CD4-positive, alpha-beta T cell treated with Interleukin-12 subunit alpha and Interleukin-12 subunit beta, for 1 hour (primary cell): ENCODE results near the gene SFMBT2.
"Not testable (repeated sequence)": the region's sequence is repeated elsewhere in the genome, so short reads cannot be mapped to it uniquely, and the experiment has no call there.

ENCODE experiments used
- DNase-seq: peaks from one replicate; pipeline ENCODE4 v3.0.0-alpha.2; 2020

Gene SFMBT2

GRCh38 chr10:7317786-7318446, 92.9 kb downstream of the SFMBT2 start:
- DNase-seq: no peak

GRCh38 chr10:7316839-7317238, 94.0 kb downstream of the SFMBT2 start:
- DNase-seq: no peak

DNA sequence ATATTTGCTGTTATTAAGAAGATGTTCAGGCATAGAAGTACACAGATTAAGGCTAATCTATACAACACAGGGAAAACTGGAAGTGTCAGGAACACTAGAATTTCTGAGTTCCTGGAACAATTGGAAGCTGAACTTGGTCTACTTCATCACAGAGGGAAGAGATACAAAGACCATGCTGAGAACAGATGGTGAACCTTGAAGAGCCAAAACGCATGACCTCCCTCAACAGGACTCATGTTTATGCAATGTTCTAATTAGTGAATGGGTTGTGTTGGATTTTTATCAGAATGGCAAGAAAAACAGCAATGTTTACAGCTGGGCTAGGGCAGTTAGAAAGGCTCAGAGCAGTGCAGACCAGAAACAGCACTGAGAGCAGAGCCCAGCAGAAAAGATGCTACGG, 94.9 kb downstream of the SFMBT2 start:
- no peak for DNase-seq

DNA sequence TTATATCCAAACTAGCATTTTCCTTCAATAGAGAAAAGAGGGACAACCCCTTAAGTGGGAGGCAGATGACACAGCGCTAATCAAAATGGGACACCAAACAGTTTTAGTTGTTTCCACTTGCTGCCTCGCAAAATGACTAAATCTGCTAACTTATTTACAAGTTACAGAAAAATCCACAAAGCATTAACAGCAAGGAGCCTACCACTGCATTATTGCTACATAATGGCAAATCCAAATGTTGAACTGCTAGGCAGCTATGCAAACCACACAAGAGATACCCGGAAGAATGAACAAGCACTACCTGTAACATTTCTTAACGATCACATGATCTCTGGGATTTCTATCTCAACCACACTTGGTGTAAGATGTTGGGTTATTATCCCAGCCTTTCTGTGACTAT, 96.7 kb downstream of the SFMBT2 start:
- no peak for DNase-seq

- DNase-seq: no peak
Measured at GRCh38 chr10:7312488-7312857, 98.4 kb downstream of the SFMBT2 start.

- DNase-seq: not testable (repeated sequence)
Measured at GRCh38 chr10:7311850-7312487, 98.9 kb downstream of the SFMBT2 start.

DNA sequence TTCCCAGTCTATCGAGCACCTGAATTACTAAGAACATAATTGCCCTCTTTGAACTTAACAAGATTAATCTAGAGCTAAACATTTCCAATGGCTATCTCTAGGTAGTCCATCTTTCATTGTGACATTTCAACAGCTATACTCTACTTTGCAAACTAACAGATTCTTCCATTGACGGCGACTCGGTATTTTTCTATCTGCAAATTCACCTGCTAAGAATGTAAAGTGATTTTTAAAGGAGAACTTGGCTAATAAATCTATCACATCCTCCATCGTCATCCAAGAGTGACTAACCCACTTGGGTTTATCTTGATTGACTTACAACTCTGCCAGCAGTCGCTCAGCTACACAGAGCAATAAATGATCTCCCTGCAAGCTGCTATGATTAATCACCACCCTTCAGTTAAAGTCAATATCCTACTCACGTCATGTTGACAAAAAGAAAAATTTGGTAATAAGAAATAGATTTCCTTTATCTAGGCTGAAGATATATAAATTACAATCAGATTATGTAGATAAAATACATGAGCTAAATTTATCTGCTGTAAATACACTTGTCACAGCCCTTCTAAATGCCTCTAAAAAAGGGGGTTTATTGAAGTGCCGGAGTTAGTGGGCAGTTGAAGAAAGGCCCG, 99.5 kb downstream of the SFMBT2 start:
- DNase-seq: no peak

DNA sequence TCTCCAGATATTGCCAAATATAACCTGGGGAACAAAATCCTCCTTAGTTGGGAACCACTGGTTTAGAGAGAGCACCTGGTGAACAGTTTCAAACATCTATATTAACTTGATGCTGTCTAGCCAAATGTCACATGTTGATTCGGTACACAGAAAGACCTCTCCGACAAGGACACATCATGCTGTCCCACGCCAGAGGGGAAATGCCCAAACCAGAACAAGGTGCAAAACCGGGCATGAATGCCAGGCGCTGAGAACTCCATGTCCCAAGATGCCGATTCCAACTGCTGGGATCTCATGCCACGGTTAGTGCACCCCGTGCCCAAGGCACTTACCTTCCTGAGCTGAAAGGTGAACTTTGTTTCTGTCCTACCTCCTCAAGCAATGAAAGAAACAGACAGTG, 100.8 kb downstream of the SFMBT2 start:
- DNase-seq: no peak

GRCh38 chr10:7308826-7309225, 102.0 kb downstream of the SFMBT2 start:
- DNase-seq: no peak

DNA sequence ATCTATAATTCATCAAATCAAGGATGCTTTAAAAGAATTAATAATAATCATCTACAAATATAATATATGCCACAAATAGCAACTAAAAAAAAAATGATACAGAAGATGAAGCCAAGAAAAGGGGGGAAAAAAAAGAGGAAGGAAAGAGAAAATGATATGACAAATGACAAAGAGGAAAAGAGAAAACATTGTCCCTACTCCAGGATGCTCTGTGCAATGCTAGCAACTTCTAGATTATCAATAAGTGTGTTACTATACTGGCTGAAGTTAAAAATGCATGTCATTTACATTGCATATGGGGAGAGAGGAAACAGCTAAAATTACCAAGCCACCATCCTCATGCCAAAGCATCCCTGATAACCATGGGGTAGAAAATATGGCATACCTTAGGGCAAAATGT, 104.2 kb downstream of the SFMBT2 start:
- no peak for DNase-seq

DNA sequence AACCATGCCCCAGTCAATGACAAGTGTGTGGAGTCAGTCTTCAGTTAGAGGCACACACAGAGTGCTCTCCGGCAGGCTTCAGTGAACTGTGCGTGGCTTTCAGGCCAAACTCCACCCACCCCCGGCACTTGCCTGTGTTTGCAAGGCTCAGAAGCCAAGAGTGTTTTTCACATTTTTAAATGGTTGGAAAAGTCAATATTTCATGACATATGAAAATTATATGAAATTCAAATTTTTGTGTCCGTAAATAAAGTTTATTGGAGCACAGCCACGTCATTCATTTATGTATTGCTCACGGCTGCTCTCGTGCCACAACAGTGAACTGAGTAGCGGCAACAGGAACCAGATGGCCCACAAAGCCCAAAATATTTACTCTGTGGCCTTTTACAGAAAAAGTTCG, 104.7 kb downstream of the SFMBT2 start:
- no peak for DNase-seq

- no peak for DNase-seq
Measured at GRCh38 chr10:7305053-7305452, 105.8 kb downstream of the SFMBT2 start.

DNA sequence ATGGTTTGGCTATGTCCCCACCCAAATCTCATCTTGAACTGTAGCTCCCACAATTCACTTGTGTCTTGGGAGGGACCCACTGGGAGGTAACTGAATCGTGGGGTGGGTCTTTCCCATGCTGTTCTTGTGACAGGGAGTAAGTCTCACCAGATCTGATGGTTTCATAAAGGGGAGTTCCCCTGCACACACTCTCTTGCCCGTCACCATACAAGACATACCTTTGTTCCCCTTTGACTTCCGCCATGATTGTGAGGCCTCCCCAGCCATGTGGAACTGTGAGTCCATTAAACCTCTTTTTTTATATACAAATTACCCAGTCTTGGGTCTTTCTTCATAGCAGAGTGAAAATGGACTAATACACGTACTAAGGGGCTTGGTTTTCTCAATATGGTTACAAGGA, 106.7 kb downstream of the SFMBT2 start:
- no peak for DNase-seq

GRCh38 chr10:7302930-7303557, 107.8 kb downstream of the SFMBT2 start:
- no peak for DNase-seq

DNA sequence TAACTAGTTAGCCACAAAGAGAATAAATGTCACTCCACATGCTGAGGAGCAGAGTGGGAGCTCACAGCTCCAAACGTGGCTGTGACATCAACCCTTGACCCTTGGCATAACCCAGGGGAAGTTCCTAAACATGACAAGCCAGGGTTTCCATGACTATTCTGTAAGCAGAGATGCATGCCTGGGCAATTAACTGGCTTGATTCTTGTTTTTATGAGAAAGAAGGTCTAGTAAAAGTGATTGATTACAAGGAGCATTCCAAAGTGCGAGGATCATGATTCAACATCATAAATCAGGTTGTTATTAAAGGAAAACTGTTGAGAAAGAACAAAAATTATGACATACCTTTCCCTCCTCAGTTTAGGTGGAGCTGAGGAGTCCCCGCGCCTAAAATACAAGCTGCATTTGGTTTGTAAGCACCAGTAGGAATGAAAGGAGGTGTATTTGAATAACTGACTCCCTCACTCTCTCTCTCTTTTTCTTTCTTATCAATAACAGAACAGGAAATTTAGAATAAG, 108.4 kb downstream of the SFMBT2 start:
- DNase-seq: no peak

GRCh38 chr10:7301006-7301778, 109.6 kb downstream of the SFMBT2 start:
- DNase-seq: no peak

DNA sequence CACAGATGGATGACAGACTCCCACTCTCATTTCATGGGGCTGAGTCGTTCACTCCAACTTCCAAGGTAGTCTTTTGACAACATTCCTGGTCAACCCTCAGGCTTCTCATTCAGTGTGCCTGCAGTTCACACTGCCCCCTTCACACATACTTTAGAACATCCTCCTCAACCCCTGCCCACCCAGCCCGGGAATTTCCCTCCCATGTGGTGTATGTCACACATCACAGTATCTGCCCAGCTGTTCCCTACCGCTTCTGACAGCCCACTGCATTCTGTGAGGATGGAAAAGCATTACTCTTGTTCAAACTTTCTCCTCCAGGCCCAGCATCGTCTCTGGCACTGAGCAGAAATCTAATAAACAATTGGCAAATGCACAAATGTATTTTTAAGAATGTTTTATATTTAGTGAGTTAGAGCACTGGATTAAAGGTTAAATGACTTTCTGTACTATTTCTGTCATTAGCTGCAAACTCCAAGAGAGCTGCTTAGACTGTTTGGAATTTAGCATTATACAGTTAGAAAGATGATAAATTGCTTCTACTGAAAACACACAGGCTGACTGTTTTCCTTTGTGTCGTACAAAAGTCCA, 110.4 kb downstream of the SFMBT2 start:
- no peak for DNase-seq

- not testable (repeated sequence) for DNase-seq
Measured at GRCh38 chr10:7299601-7300325, 111.1 kb downstream of the SFMBT2 start.

GRCh38 chr10:7298495-7298894, 112.3 kb downstream of the SFMBT2 start:
- no peak for DNase-seq

DNA sequence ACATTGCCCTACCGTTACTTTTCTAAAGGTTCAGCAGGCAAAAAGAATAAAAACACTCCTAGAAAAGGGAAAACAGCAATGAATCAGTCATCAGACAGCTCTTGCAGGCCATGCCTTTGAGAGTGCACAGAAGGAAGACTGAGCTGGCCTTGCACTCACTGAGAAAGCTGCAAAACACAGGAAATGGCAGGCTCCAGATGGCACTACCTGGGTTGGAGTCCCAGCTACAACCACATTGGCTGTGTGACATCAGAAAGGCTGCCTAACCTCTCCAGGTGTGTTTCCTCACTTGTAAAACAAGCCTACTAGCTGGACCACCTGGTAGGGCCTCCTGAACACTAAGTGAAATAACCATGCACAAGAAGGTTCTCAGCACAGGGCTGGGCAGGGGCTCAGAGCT, 113.7 kb downstream of the SFMBT2 start:
- DNase-seq: no peak

DNA sequence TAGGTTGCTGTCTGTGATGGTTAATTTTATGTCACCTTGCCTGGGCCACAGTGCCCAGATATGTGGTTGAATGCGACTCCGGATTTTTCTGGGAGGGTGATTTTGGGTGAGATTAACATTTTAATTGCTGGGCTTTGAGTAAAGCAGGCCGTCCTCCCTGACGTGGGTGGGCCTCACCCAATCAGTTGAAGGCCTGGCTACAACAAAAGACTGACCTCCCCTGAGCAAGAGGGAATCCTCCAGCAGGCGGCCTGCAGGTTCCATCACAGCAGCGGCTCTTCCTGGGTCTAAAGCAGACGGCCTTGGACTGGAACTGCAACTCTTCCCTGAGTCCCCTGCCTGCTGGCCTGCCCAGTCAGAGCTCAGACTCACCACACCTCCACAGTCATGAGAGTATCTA, 114.2 kb downstream of the SFMBT2 start:
- no peak for DNase-seq

GRCh38 chr10:7296076-7296475, 114.8 kb downstream of the SFMBT2 start:
- DNase-seq: no peak
